Bronchial epithelial cell (primary cell): ENCODE data around the gene ORAI2. TPM values are rescaled to one million over a fixed set of nuclear protein-coding genes. Genes with fewer than 3 reads are reported as not detected.

ENCODE experiments used
- DNase-seq: peaks from one replicate; pipeline ENCODE4 v3.0.0-alpha.2; 2010; ENCODE audit warnings: low read depth
- FAIRE-seq: peaks from 2 replicates; lab custom pipeline; 2011; peaks lifted over from hg19 to GRCh38; lab: Jason Lieb, UNC
- H3K27me3 ChIP-seq: 2 replicates; pipeline ENCODE4 v1.5.1; 2011; ENCODE audit warnings: low read length; ENCODE audit not compliant: control insufficient read depth, insufficient read depth
- H3K36me3 ChIP-seq: 2 replicates; pipeline ENCODE4 v1.5.1; 2011; ENCODE audit warnings: low read length; ENCODE audit not compliant: control insufficient read depth, insufficient read depth
- H3K4me3 ChIP-seq: 2 replicates; pipeline ENCODE4 v1.5.1; 2011; ENCODE audit warnings: mild to moderate bottlenecking, low read depth, low read length, control low read depth
- CTCF ChIP-seq: IDR thresholded peaks from 2 replicates; pipeline ENCODE4 v1.5.1; 2011; ENCODE audit warnings: mild to moderate bottlenecking, moderate library complexity, low read length, control low read depth, inconsistent platforms; ENCODE audit not compliant: insufficient read depth, severe bottlenecking
- total RNA-seq: library from RNA; depleted of rRNA; stranded (reverse); fragments of >200 nt; gene quantifications from 2 replicates; pipeline ENCODE4 v1.2.1, GENCODE V29; 2014

ORAI2 gene
- total RNA-seq, 1 donor from 2014 or later = 4.7 TPM

GRCh38 chr7:102416406-102416805 lies 17.0 kb upstream of the ORAI2 start:
- DNase-seq (no peak), FAIRE-seq (no peak)
- Histone ChIP-seq H3K27me3 (no peaks in the 10 kb centered on the region), H3K36me3 (peaks cover 7% of the 10 kb centered on the region), H3K4me3 (no peak overlapping the region)
- TF ChIP-seq CTCF = no peak

GRCh38 chr7:102417105-102417504 lies 16.3 kb upstream of the ORAI2 start:
- no peak for DNase-seq
- TF ChIP-seq CTCF = no peak
- FAIRE-seq = no peak
- Histone ChIP-seq H3K27me3 (no peaks in the 10 kb centered on the region), H3K36me3 (peaks cover 7% of the 10 kb centered on the region), H3K4me3 (no peak overlapping the region)

GRCh38 chr7:102418592-102418991 lies 14.8 kb upstream of the ORAI2 start:
- no peak for DNase-seq
- FAIRE-seq = no peak

GRCh38 chr7:102421706-102422240 lies 11.6 kb upstream of the ORAI2 start:
- Histone ChIP-seq H3K27me3 (no peaks in the 10 kb centered on the region), H3K4me3 (no peak overlapping the region), H3K36me3 (peaks cover 14% of the 10 kb centered on the region)
- TF ChIP-seq CTCF = no peak
- DNase-seq = no peak
- no peak for FAIRE-seq

More at GRCh38 chr7:102418592-102418991, 14.8 kb upstream of the ORAI2 start:
- Histone ChIP-seq H3K4me3 (no peak overlapping the region), H3K36me3 (peaks cover 5% of the 10 kb centered on the region), H3K27me3 (no peaks in the 10 kb centered on the region)
- no peak for TF ChIP-seq CTCF

- Histone ChIP-seq H3K36me3 (peaks cover 12% of the 10 kb centered on the region), H3K4me3 (no peak overlapping the region), H3K27me3 (no peaks in the 10 kb centered on the region)
- no peak for FAIRE-seq
- no peak for DNase-seq
- no peak for TF ChIP-seq CTCF
These were observed 9.2 kb upstream of the ORAI2 start for GRCh38 chr7:102424129-102424551.

- H3K36me3 ChIP-seq = peaks cover 12% of the 10 kb centered on the region
- no peak for FAIRE-seq
- H3K4me3 ChIP-seq = no peak overlapping the region
- TF ChIP-seq CTCF = no peak
- DNase-seq = no peak
- no peaks in the 10 kb centered on the region for H3K27me3 ChIP-seq
These were observed 8.6 kb upstream of the ORAI2 start for GRCh38 chr7:102424787-102425218.
